HepG2 (cell line): ENCODE measurements around the gene EARS2.

Experiments used
- BHLHE40 ChIP-seq: IDR thresholded peaks from 2 replicates; pipeline ENCODE4 v1.6.1; 2011; ENCODE audit warnings: low read length, improper control_type of control experiment
- EP300 ChIP-seq, 3 experiments: sonication (generic) in 1 of 3; formaldehyde crosslinking in 1 of 3; IDR thresholded peaks; 2 replicates each; pipeline versions ENCODE4 v1.5.1 to v1.6.1; 2011 to 2020; ENCODE audit warnings: low read depth in 2 of 3, low read length in 2 of 3, borderline replicate concordance in 1 of 3, improper control_type of control experiment in 1 of 3, mild to moderate bottlenecking in 1 of 3, missing genetic modification reagents in 1 of 3, moderate library complexity in 1 of 3
- KDM1A ChIP-seq: IDR thresholded peaks from 2 replicates; pipeline ENCODE4 v1.6.1; 2016; ENCODE audit warnings: missing compliant biosample characterization
- MLLT10 ChIP-seq: sonication (generic); formaldehyde crosslinking; IDR thresholded peaks from 2 replicates; pipeline ENCODE4 v1.4.0; 2020; ENCODE audit warnings: missing genetic modification reagents
- PBX2 ChIP-seq: IDR thresholded peaks from 2 replicates; pipeline ENCODE4 v1.6.1; 2016; ENCODE audit warnings: control low read depth
- POLR2AphosphoS5 ChIP-seq: IDR thresholded peaks from 2 replicates; pipeline ENCODE4 v1.6.1; 2012; ENCODE audit warnings: low read depth, low read length
- RAD21 ChIP-seq: fragments of 450-650 bp; formaldehyde crosslinking; IDR thresholded peaks from 2 replicates; pipeline ENCODE4 v1.5.0; 2020; ENCODE audit warnings: mild to moderate bottlenecking
- SETDB1 ChIP-seq: sonication (generic); formaldehyde crosslinking; IDR thresholded peaks from 2 replicates; pipeline ENCODE4 v1.5.1; 2020; ENCODE audit warnings: missing genetic modification reagents, mild to moderate bottlenecking, borderline replicate concordance
- SP2 ChIP-seq: sonication (generic); formaldehyde crosslinking; IDR thresholded peaks from 2 replicates; pipeline ENCODE4 v1.5.1; 2020; ENCODE audit warnings: mild to moderate bottlenecking, missing genetic modification reagents
- TAF1 ChIP-seq: sonication (generic); formaldehyde crosslinking; IDR thresholded peaks from 2 replicates; pipeline ENCODE4 v1.4.0; 2020; ENCODE audit warnings: missing genetic modification reagents
- ZNF800 ChIP-seq: sonication (generic); formaldehyde crosslinking; IDR thresholded peaks from 2 replicates; pipeline ENCODE4 v1.4.0; 2020; ENCODE audit warnings: missing genetic modification reagents
- TF ChIP-seq, protein P1 (sequence below): IDR thresholded peaks from 2 replicates; pipeline ENCODE4 v1.6.1; 2016; ENCODE audit warnings: missing compliant biosample characterization, missing genetic modification reagents, borderline replicate concordance
- TF ChIP-seq, protein P2 (sequence below): IDR thresholded peaks from 2 replicates; pipeline ENCODE4 v1.4.0; 2020; ENCODE audit warnings: mild to moderate bottlenecking, missing genetic modification reagents
- TF ChIP-seq, protein P3 (sequence below): sonication (generic); formaldehyde crosslinking; IDR thresholded peaks from 2 replicates; pipeline ENCODE4 v1.4.0; 2020; ENCODE audit warnings: missing genetic modification reagents

- TF ChIP-seq TAF1 (CRISPR knock-in tag) (no peak), KDM1A (CRISPR knock-in tag) (no peak), MLLT10 (CRISPR knock-in tag) (no peak), ZNF800 (no peak), POLR2AphosphoS5 (no peak; the same call in 1 of the 2 replicates), EP300 (IDR thresholded peaks at IDR 0.05; ENCODE audit: low read depth in 2 of 2, low read length in 2 of 2) (no peak), EP300 (CRISPR knock-in tag; IDR thresholded peaks at IDR 0.05; ENCODE audit: borderline replicate concordance) (no peak), SETDB1 (CRISPR knock-in tag) (no peak), PBX2 (CRISPR knock-in tag) (no peak), BHLHE40 (no peak), RAD21 (CRISPR knock-in tag) (no peak), SP2 (CRISPR knock-in tag) (no peak)
- TF ChIP-seq, protein P1, sequence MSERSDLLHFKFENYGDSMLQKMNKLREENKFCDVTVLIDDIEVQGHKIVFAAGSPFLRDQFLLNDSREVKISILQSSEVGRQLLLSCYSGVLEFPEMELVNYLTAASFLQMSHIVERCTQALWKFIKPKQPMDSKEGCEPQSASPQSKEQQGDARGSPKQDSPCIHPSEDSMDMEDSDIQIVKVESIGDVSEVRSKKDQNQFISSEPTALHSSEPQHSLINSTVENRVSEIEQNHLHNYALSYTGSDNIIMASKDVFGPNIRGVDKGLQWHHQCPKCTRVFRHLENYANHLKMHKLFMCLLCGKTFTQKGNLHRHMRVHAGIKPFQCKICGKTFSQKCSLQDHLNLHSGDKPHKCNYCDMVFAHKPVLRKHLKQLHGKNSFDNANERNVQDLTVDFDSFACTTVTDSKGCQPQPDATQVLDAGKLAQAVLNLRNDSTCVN (CRISPR knock-in tag): no peak
- TF ChIP-seq, protein P2, sequence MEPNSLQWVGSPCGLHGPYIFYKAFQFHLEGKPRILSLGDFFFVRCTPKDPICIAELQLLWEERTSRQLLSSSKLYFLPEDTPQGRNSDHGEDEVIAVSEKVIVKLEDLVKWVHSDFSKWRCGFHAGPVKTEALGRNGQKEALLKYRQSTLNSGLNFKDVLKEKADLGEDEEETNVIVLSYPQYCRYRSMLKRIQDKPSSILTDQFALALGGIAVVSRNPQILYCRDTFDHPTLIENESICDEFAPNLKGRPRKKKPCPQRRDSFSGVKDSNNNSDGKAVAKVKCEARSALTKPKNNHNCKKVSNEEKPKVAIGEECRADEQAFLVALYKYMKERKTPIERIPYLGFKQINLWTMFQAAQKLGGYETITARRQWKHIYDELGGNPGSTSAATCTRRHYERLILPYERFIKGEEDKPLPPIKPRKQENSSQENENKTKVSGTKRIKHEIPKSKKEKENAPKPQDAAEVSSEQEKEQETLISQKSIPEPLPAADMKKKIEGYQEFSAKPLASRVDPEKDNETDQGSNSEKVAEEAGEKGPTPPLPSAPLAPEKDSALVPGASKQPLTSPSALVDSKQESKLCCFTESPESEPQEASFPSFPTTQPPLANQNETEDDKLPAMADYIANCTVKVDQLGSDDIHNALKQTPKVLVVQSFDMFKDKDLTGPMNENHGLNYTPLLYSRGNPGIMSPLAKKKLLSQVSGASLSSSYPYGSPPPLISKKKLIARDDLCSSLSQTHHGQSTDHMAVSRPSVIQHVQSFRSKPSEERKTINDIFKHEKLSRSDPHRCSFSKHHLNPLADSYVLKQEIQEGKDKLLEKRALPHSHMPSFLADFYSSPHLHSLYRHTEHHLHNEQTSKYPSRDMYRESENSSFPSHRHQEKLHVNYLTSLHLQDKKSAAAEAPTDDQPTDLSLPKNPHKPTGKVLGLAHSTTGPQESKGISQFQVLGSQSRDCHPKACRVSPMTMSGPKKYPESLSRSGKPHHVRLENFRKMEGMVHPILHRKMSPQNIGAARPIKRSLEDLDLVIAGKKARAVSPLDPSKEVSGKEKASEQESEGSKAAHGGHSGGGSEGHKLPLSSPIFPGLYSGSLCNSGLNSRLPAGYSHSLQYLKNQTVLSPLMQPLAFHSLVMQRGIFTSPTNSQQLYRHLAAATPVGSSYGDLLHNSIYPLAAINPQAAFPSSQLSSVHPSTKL (CRISPR knock-in tag): no peak
- TF ChIP-seq, protein P3, sequence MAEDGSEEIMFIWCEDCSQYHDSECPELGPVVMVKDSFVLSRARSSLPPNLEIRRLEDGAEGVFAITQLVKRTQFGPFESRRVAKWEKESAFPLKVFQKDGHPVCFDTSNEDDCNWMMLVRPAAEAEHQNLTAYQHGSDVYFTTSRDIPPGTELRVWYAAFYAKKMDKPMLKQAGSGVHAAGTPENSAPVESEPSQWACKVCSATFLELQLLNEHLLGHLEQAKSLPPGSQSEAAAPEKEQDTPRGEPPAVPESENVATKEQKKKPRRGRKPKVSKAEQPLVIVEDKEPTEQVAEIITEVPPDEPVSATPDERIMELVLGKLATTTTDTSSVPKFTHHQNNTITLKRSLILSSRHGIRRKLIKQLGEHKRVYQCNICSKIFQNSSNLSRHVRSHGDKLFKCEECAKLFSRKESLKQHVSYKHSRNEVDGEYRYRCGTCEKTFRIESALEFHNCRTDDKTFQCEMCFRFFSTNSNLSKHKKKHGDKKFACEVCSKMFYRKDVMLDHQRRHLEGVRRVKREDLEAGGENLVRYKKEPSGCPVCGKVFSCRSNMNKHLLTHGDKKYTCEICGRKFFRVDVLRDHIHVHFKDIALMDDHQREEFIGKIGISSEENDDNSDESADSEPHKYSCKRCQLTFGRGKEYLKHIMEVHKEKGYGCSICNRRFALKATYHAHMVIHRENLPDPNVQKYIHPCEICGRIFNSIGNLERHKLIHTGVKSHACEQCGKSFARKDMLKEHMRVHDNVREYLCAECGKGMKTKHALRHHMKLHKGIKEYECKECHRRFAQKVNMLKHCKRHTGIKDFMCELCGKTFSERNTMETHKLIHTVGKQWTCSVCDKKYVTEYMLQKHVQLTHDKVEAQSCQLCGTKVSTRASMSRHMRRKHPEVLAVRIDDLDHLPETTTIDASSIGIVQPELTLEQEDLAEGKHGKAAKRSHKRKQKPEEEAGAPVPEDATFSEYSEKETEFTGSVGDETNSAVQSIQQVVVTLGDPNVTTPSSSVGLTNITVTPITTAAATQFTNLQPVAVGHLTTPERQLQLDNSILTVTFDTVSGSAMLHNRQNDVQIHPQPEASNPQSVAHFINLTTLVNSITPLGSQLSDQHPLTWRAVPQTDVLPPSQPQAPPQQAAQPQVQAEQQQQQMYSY (CRISPR knock-in tag): no peak
Measured at GRCh38 chr16:23577493-23577892, 20.3 kb upstream of the EARS2 start.
